ENCODE data around the gene AMY2B. TPM values are rescaled to one million over a fixed set of nuclear protein-coding genes. Genes with fewer than 3 reads are reported as not detected.
"Not testable (repeated sequence)": the region's sequence is repeated elsewhere in the genome, so short reads cannot be mapped to it uniquely, and the experiment has no call there.

The AMY2B gene
- total RNA-seq, 1 experiment from 2014 or later: 2.9 TPM

DNA sequence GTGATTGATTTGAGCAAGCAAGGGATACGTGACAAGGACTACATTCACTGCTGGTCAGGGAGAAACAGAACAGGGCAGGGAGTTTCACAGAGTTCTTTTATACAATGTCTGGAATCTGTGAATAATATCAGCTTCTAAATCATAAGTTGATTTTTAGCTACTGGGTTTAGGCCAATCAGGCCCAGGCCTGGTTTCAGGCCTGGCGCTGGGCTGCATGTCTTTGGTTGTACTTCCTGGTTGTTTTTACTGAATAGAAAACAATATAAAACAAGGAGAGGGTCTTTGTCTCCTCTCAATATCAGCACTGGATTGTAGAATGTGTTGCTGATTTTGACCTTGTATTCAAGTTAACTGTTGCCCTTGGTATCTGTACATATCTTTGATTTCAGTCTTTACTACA lies 45.0 kb downstream of the AMY2B start:
- no peak for DNase-seq (ENCODE audit: extremely low read depth, low read depth)

DNA sequence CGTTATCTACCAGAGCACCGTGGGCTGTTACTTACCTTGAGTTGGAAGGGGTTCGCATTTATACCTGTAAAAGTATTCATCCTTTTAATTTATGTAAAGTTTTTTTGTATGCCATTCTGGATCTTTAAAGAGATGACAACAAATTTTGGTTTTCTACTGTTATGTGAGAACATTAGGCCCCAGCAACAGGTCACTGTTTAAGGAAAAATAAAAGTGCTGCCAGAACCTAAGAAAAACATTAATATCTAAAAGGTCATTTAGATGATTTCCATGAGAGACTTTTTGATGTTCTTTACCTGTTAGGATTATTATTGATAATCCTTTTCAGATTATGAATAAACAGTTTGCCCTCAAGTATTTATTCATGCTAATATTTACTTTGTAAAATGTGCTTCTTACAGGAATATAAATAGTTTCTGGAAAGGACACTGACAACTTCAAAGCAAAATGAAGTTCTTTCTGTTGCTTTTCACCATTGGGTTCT lies 45.6 kb downstream of the AMY2B start, which contains the start of gene AMY2A:
Gene AMY2A, plus strand, starts transcription at position 434 of the 484 bp plus-strand sequence. Its CDS starts 14 bp downstream, at position 448.
- not testable (repeated sequence) for DNase-seq (ENCODE audit: extremely low read depth, low read depth)

DNA sequence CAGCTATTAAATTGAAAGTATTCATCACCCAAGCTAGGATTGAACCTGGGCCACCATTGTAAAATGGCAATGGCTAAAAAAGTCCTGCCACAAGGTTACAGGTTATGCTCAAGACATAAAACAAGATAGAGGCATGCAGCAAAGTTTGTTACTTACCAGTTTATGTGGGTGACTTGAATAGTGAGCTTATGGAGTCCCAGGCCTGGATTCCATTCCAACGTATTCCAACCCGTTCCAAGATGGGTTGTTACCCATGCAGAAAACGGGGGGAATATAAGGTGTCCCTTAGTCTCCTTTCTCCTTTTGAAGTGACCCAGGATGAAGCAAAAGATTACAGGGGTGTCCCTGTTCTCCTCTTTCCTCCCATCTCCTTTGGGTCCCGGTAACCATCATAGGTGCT lies 56.0 kb downstream of the AMY2B start:
- not testable (repeated sequence) for DNase-seq (ENCODE audit: extremely low read depth, low read depth)

Other genes with a start within 250 kb of the AMY2B start
- 10.2 and 15.1 TPM in 2 replicates for gene RNPC3, start 45.9 kb upstream of the AMY2B start, total RNA-seq (2014; rRNA removed; shearing (Covaris generic))
- gene AMY2A, start 45.8 kb downstream of the AMY2B start, total RNA-seq (2014; rRNA removed; shearing (Covaris generic)): not detected in 2 replicates
- not detected in 2 replicates for gene AMY1A, start 84.2 kb downstream of the AMY2B start, total RNA-seq (2014; rRNA removed; shearing (Covaris generic))
- not detected in 2 replicates for gene AMY1B, start 124.6 kb downstream of the AMY2B start, total RNA-seq (2014; rRNA removed; shearing (Covaris generic))
- not detected in 2 replicates for gene AMY1C, start 178.3 kb downstream of the AMY2B start, total RNA-seq (2014; rRNA removed; shearing (Covaris generic))